Omental fat pad (tissue), 4 donors: ENCODE measurements around the gene COL4A6. TPM values are rescaled to one million over a fixed set of nuclear protein-coding genes. Genes with fewer than 3 reads are reported as not detected.

Experiments used
- ATAC-seq: fragments of 150-250 bp; one replicate; pipeline ENCODE4 v1.9.1; 2016; ENCODE audit warnings: mild to moderate bottlenecking, moderate library complexity; ENCODE audit not compliant: low FRiP score
- DNase-seq: peaks from one replicate; pipeline ENCODE4 v3.0.0-alpha.2; 2019; ENCODE audit warnings: low spot score
- CTCF ChIP-seq, 3 donors: fragments of 450-650 bp; IDR thresholded peaks; one replicate each; pipeline ENCODE4 v1.5.1; 2016 to 2017; ENCODE audit warnings: antibody characterized with exemption in 3 of 3, mild to moderate bottlenecking in 3 of 3, moderate library complexity in 2 of 3
- total RNA-seq, 4 donors: library from RNA; depleted of rRNA; stranded (reverse); fragments of >200 nt; gene quantifications; one replicate each; pipeline ENCODE4 v1.1.0, GENCODE V29; 2016

COL4A6 gene
- total RNA-seq, 4 donors from 2014 or later: 0.38 to 4.5 (median 2.4) TPM

- ATAC-seq: no peak
Measured at GRCh38 chrX:108261549-108262203, 176.5 kb downstream of the COL4A6 start.

GRCh38 chrX:108257556-108257955 lies 180.7 kb downstream of the COL4A6 start:
- TF ChIP-seq CTCF (IDR thresholded peaks at IDR 0.05): no peak
- ATAC-seq: no peak
- DNase-seq: no peak

More at GRCh38 chrX:108261549-108262203, 176.5 kb downstream of the COL4A6 start:
- no peak for TF ChIP-seq CTCF (IDR thresholded peaks at IDR 0.05)
- no peak for DNase-seq

- ATAC-seq: no peak
- DNase-seq: no peak
- TF ChIP-seq CTCF (IDR thresholded peaks at IDR 0.05): no peak
Measured at GRCh38 chrX:108254636-108255035, 183.6 kb downstream of the COL4A6 start.

GRCh38 chrX:108250654-108251579 lies 187.3 kb downstream of the COL4A6 start:
- ATAC-seq (no peak), DNase-seq (no peak)
- TF ChIP-seq CTCF (IDR thresholded peaks at IDR 0.05): no peak

GRCh38 chrX:108246304-108246954 lies 191.8 kb downstream of the COL4A6 start:
- no peak for TF ChIP-seq CTCF (IDR thresholded peaks at IDR 0.05)
- ATAC-seq (no peak), DNase-seq (no peak)

- TF ChIP-seq CTCF (IDR thresholded peaks at IDR 0.05): no peak
- DNase-seq (no peak), ATAC-seq (no peak)
Measured at GRCh38 chrX:108245462-108245861, 192.8 kb downstream of the COL4A6 start.
